Retinal pigment epithelial cell (primary cell): ENCODE results near the gene MGMT.

ENCODE experiments used
- DNase-seq: peaks from one replicate; pipeline ENCODE4 v3.0.0-alpha.2; 2010; ENCODE audit warnings: low read depth
- H3K4me3 ChIP-seq: 2 replicates; pipeline ENCODE4 v1.5.1; 2011; ENCODE audit warnings: mild to moderate bottlenecking, low read length, control low read depth, moderate library complexity
- TF ChIP-seq, protein P1 (sequence below): conservative IDR thresholded peaks from 2 replicates; pipeline ENCODE4 v1.5.1; 2011; ENCODE audit warnings: low read depth, low read length, control low read depth, inconsistent platforms

Gene MGMT

DNA sequence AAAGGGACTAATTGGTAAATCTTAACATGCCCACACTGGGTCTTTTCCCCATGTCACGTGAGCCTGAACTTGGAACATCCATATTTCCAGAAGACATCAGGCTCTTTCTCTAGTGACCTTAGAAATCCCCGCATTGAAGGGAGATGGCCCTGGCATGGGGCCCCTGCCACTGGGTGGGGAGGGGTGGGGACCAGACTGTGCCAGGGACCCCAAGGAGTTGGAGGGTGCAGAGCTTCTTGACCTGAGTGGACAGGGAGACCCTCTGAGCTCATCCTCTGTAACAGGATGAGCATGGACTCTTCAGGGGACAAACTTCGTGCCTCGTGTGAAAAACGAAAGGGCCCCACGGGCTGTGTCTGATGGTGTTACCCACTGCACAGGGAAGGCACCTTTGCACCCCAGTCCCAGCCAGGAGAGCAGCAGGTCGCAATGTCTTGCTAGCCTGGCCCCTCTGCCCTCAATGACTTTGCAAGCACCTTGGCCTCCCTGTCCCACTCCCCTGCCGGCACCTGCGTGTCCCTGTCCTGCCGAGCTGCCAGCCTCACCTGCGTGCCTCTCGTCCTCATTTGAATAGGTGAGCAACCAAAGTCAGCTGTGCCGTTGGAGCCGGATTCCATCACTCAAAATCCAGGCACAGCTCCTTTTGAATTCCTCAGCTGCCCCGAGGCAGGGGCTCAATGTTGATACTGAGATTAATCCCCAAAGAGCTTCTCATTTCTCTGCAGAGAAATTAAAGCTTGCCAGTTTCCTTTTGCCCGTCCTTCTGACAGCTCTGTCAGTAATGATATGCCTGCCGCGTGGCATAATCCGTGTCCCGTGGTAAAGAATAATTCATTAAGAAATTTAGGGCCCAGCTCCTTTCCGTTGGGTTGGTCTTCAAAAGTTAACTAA lies 262.1 kb downstream of the MGMT start:
- TF ChIP-seq, protein P1, sequence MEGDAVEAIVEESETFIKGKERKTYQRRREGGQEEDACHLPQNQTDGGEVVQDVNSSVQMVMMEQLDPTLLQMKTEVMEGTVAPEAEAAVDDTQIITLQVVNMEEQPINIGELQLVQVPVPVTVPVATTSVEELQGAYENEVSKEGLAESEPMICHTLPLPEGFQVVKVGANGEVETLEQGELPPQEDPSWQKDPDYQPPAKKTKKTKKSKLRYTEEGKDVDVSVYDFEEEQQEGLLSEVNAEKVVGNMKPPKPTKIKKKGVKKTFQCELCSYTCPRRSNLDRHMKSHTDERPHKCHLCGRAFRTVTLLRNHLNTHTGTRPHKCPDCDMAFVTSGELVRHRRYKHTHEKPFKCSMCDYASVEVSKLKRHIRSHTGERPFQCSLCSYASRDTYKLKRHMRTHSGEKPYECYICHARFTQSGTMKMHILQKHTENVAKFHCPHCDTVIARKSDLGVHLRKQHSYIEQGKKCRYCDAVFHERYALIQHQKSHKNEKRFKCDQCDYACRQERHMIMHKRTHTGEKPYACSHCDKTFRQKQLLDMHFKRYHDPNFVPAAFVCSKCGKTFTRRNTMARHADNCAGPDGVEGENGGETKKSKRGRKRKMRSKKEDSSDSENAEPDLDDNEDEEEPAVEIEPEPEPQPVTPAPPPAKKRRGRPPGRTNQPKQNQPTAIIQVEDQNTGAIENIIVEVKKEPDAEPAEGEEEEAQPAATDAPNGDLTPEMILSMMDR, result no peak
- H3K4me3 ChIP-seq, result no peak overlapping the region
- DNase-seq, result no peak

DNA sequence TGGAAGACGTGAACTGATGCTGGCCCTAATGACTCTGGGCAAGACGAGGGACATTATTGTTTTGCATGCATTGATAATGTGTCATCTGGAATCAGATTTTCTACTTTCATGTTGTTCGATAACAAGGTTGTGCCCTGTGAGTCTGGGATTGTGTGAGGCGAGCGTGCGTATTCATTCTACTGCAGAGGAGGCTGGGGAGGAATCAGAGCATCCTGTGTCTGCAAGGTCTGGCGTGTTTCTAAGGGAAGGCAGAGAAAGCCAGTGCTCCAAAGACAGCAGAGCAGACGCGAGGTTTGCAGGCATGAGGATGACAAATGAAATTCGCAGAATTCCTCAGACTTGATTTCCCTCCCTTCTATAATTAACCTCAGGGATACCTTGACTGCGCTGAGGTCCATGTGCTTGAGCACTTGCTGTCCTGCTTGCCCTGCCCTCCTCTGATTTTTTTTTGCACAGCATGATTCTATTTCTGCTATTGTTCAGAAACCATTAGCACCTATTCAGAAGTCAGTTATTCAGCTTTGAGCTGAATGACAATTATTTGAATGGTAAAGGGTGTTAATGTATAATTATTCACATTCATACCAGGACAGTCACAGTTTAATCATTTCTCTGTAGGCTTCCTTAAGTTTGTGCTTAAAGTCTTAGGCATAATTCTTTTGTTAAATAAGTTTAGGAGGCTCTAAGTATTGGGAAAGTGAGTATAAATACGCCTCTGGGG lies 263.4 kb downstream of the MGMT start:
- no peak for DNase-seq
- no peak overlapping the region for H3K4me3 ChIP-seq
- TF ChIP-seq, protein P1, result no peak

- TF ChIP-seq, protein P1, result no peak
- no peak for DNase-seq
- H3K4me3 ChIP-seq, result no peak overlapping the region
These were observed 263.9 kb downstream of the MGMT start for GRCh38 chr10:129730993-129731325.

DNA sequence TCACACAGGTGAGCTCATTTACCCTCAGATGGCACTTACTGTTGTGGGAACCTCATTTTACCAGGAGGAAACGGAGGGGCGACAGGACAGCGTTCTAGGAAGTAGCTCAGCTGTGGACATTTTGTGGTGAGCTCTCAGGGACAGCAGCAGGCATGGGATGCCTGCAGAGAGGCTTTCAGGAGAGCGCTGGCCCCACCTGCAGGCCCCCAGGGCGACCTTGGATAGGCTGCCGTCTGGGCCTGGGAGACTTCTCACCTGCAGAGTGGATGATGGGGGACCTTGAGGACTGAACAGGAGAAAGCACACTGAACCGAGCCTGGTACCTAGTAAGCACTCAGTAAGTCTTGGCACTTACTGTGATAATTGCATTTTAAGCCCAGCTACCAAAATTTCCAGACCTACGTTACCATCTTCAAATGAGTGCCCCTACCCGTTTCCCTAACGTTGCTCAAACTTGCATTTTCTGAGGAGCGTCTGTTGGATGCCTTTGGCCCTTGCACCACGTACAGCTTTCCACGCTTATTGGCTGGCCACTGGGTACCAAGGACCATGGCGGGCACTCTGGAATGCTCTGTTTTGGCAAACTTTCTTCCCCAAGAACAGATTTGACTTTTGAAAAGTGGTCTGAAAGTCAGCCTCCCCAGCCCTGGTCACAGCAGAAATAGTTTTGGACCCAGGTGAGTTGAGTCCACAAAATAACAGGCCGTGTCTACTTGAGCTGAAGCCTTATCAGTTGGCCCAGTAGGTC lies 273.7 kb downstream of the MGMT start:
- TF ChIP-seq, protein P1, result no peak
- DNase-seq, result no peak
- H3K4me3 ChIP-seq, result no peak overlapping the region

- DNase-seq, result no peak
- TF ChIP-seq, protein P1, result no peak
These were observed 274.4 kb downstream of the MGMT start for GRCh38 chr10:129741280-129741977.

DNA sequence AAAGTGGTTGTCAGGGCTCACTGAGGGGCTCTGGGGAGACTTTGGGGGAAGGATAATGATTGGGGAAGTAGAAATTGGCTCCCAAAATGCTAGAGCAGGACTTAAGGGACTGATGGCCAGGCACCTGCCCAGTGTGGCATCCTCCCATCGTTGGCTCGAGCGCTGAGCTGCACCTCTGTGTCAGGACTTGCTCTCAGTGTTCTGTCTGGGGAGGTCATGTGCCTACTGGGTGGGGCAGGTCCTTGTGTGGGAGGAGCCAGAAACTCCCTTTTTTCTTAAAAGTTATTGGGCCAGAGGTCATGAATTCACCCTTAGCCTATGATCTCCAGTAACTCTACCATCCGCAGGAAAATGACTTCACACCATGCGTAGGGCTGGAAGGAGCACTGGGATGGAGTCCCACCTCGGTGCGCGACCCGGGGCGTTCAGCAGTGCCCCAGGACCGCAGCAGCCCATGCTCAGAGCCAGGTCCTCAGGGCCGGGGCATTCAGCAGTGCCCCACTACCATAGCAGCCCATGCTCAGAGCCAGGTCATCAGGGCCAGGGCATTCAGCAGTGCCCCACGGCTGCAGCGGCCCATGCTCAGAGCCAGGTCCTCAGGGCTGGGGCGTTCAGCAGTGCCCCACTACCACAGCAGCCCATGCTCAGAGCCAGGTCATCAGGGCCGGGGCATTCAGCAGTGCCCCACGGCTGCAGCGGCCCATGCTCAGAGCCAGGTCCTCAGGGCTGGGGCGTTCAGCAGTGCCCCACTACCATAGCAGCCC lies 275.1 kb downstream of the MGMT start:
- TF ChIP-seq, protein P1, result no peak
- DNase-seq, result no peak
- H3K4me3 ChIP-seq, result no peak overlapping the region

More at GRCh38 chr10:129741280-129741977, 274.4 kb downstream of the MGMT start:
- H3K4me3 ChIP-seq, result no peak overlapping the region
